Astrocyte of the hippocampus (primary cell): ENCODE data around the gene RPL22.

Experiments
- DNase-seq: peaks from one replicate; pipeline ENCODE4 v3.0.0; 2011; ENCODE audit warnings: low read depth, low spot score

RPL22 gene

GRCh38 chr1:6175411-6175828, 24.0 kb downstream of the RPL22 start:
- DNase-seq = no peak

DNA sequence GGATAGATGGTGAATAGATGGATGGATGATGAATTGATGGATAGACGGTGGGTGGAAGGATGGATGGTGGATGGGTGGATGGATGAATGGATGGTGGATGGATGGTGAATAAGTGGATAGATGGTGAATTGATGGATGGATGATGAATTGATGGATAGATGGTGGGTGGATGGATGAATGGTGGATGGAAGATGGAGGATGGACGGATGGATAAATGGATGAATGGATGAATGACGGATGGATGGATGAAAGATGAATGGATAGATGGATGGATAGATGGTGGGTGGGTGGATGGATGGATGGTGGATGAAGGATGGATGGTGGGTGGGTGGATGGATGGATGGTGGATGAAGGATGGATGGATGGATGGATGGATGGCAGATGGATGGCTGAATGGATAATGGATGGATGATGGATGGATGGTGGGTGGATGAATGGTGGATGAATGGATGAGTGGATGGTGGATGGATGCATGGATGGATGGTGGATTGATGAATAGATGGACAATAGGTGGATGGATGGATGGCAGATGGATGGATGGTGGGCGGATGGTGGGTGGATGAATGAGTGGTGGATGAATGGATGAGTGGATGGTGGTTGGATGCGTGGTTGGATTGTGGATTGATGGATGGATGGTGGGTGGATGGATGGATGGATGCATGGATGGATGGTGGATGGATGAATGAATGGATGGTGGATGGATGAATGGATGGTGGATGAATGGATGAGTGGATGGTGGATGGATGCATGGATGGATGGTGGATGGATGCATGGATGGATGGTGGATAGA, 24.6 kb downstream of the RPL22 start:
- DNase-seq = no peak

GRCh38 chr1:6172549-6172948, 26.8 kb downstream of the RPL22 start:
- no peak for DNase-seq

GRCh38 chr1:6171548-6172124, 27.8 kb downstream of the RPL22 start:
- DNase-seq = peak; percentile 39

DNA sequence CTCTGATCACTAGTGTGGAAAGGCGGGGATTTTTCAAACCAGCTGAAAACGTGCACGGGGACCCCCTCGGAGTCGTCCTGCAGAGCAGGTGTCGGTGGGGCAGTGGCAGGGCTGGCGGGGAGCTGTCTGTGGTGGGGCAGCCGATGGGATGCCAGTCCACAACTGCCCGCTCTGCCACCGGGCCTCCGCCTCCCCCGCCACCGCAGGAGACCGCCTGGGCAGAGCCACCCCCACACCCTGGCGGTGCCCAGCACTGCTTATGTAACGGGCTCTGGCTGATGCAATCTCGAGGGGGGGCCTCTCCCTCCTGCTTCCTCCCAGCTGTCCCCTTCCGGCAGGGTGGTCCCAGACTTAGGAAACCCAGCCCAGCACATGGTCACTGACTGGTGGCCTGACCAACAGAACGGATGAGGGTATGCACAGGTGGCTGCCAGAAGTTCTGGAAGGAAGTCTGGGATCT, 28.6 kb downstream of the RPL22 start:
- DNase-seq = no peak

- no peak for DNase-seq
These were observed 29.2 kb downstream of the RPL22 start for GRCh38 chr1:6170116-6170741.

DNA sequence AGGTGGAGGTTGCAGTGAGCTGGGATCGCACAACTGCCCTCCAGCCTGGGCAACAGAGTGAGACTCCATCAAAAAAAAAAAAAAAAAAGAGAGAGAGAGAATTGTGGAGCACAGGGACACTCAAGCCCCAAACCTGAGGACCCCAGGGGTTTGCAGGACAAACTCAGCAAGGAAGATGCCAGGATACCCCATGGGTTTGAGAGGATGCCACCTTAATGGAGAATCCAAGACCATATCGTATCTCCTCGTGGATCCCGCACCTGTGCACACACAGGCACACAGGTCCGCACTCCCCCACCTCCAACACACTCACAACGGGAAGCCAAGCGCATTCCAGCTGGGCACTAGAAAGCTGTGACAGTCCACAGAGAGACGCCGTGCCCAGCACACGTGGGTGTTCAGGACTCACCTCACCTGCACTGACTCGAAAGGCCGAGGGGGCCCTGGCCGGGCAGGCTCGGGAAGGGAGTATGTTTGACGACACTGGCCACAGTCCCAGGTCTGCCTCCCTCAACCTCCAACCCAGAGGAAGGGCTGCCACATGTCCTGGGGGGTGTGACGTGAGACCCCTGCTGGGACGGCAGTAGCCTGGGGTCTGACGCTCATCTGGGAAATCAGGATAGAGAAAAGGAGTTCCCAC, 30.3 kb downstream of the RPL22 start:
- DNase-seq = no peak

GRCh38 chr1:6167391-6168303, 31.7 kb downstream of the RPL22 start:
- no peak for DNase-seq

GRCh38 chr1:6166655-6167390, 32.6 kb downstream of the RPL22 start:
- no peak for DNase-seq

DNA sequence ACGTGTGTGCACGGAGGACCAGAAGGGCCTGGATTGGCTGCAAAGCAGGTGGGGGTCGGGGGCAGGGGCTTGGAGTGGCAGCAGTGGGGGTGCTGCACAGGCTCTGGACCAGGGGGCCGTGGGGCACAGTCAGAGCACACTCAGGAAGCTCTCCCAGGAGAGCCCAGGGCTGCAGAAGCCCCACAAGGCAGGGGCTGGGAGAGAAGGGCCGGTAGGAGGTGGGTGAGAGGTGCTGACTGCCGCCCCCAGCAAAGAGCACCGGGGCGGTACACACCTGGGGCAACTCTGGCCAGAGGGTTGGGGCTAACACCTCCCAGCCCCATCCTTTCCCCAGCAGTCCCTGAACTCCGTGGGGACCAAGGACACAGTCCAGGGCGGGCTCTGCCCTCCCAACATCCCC, 33.2 kb downstream of the RPL22 start:
- no peak for DNase-seq

GRCh38 chr1:6165441-6165985, 33.9 kb downstream of the RPL22 start:
- no peak for DNase-seq

- no peak for DNase-seq
These were observed 34.4 kb downstream of the RPL22 start for GRCh38 chr1:6165027-6165426.

GRCh38 chr1:6163973-6164617, 35.3 kb downstream of the RPL22 start:
- DNase-seq = no peak

DNA sequence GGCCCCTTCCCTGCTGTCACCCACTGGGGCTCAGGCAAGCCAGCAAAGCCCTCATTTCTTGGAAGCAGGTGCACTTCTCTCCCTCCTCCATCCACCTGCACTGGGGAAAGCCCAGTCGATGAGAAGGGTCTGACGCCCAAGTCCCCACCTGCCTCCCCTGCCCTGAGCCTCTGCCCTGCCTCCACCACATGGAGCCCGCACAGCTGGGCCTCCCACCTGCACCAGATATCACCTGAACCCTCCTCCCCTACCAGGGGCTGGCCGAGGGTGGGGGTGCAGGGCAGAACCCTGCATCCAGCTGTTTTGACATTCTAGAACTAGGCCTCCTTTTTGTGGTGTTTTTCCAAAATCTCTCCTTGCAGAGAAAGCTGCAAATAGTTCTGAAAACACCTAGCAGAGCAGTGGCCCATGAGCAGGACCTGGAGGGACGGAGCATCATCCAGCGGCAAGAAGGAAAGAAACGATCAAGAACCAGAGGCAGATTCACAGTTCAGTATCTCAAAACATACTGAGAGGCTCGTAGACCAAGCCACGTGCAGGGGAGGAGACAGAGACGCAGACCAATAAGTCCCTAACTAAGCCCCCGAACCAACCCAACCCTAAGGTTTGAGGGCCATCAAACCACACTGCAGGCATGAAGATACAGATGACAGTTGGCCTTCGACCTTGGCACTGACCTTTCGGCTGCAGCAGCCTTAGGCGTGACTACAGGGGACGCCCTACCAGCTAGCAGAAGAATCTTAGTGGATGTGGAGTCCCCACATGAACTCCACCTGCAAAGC, 36.0 kb downstream of the RPL22 start:
- DNase-seq = no peak

- DNase-seq = no peak
These were observed 36.6 kb downstream of the RPL22 start for GRCh38 chr1:6162773-6163172.

GRCh38 chr1:6162341-6162740, 37.1 kb downstream of the RPL22 start:
- no peak for DNase-seq

DNA sequence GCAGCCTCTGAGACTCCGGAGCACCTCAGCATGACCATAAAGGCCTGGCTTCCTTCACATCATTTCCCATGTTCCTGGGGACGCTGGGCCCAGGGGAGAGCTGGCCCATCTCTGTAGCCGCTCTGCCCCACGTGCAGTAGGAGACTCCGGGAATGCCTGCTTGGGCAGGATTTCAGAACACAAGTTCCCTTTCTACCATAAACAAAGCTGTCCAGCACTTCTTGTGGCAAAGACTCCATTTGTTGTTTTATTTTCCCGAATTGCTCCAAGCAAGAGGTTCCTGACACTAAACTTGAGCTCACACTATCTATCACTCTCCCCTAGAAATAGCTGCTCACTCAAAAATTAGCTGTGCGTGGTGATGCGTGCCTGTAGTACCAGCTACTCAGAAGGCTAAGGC, 41.2 kb downstream of the RPL22 start:
- DNase-seq = no peak

DNA sequence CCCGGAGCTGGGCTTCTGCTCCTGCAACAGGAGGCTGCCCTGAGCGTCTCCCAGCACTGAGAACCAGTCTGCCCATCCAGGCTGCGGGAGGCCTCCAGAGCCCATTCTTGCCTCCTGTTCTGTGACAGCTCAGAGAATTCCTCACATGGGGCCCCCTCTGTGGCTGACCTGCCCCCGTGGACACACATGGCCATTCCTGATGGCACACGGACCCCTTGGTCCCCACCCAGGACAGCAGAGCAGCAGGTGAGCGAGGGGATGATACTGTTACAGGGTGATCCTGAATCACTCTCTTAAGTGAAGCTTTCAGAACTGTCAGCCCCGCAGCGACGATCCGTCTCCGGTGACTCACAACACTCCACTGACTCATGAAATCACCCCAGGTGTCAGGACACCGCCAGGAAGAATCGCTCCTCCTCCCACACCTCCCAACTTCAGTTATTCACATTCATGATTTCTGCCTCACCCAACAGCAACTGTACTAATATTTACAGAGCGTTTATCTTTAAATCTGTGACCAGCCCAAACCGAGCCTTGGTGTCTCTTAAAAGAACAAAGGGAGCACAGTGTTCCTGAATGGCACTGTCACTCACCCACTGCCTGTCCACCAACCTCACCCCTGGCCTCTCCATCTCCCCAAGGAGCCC, 41.7 kb downstream of the RPL22 start:
- peak; percentile 49 for DNase-seq

GRCh38 chr1:6157132-6157527, 42.3 kb downstream of the RPL22 start:
- DNase-seq = peak; percentile 75
